ENCODE results near the gene ENO4.

Gene ENO4, protein sequence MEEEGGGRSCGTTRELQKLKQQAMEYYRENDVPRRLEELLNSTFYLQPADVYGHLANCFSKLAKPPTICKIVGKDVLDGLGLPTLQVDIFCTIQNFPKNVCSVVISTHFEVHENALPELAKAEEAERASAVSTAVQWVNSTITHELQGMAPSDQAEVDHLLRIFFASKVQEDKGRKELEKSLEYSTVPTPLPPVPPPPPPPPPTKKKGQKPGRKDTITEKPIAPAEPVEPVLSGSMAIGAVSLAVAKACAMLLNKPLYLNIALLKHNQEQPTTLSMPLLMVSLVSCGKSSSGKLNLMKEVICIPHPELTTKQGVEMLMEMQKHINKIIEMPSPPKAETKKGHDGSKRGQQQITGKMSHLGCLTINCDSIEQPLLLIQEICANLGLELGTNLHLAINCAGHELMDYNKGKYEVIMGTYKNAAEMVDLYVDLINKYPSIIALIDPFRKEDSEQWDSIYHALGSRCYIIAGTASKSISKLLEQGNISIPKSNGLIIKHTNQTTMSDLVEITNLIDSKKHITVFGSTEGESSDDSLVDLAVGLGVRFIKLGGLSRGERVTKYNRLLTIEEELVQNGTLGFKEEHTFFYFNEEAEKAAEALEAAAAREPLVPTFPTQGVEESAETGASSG

GRCh38 chr10:116849248-116850057, at the start of gene ENO4:
Gene ENO4, plus strand, starts transcription at chr10:116849499. Its CDS starts 68 bp downstream, at chr10:116849567.
- DNase-seq: peak; percentile 44 to 80

DNA sequence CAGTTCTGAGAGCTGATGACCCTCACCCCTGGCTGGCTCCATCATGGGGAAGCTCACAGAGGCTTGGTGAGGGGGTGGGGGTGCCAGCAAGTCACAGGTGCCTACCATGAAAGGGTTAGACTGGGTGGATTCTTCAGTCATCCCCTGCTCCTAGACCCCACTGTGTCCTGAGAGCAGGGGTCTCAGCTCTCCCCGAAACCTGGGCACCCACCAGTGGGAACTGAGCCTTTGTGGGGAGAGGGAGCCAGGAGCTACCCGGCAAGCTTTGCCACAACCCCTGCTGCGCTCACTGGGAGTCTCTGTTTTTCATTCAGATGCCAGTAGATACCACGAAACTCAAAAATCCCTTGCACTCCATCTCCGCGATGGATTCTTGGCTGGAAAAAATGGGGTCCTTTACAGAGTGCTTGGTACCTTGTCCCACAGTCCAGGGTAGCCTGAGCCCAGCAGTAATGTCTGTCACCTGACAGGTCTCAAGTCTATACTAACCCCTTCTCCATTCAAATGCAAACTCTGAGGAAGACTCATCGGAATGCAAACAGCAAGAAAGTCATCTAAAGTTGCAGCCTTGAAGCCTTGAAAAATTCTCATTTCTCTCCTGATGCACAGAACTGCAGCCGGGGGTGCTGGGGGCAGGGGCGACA, 48.9 kb upstream of the ENO4 start:
- DNase-seq: no peak

DNA sequence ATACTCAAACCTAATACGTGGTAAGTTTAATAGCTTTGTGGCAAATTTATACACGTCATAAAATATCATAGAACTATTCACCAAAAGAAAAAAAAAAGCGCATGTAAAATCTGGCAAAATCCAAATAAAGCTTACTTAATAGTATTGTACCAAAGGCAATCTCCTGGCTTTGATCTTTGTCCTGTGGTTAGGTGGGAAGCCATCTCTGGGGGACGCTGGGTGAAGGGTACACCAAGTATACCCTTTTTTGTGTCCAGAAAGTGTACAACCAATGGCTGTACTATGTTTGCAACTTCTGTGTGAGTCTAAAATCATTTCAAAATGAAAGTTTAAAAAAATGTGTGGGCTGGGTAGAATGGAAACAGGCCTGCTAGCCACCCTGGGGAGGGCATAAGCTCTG, 47.6 kb upstream of the ENO4 start:
- DNase-seq: no peak

DNA sequence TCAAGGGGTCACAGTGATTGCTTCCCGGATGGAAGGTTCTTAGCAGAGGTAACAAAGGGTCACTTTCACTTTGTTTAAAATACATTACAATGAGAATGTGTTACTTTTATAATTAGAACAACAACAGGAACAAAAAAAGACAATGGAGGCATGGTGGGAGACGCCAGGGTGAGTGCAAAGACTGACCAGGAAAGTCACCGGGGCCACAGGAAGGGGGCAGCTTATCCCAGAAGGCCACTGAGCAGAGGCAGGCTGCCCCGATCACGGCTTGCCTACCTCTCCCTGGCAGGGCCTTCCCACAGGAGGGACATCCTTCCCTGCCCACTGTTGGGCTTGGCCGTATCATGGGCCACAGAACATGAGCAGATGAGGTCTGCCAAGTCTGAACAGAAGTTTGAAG, 46.8 kb upstream of the ENO4 start:
- DNase-seq: no peak

DNA sequence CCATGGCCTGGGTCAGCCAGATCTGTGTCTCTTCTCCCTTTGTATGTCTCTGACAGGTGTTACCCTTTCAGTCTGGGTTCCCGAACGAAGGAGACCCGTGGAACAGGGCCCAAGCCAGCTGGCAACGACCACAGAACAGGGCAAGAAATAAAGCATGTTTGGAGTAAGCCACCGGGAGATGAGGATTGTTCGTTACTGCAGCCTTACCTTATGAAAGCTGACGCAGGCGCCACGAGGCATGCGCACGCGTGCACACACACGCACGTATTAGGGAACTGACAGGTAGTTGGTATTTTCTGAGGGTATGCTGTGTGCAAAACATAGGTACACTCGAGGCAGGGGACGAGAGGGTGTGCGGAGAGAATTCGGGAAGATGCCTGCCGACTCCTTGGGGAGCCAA, 46.4 kb upstream of the ENO4 start:
- no peak for DNase-seq

DNA sequence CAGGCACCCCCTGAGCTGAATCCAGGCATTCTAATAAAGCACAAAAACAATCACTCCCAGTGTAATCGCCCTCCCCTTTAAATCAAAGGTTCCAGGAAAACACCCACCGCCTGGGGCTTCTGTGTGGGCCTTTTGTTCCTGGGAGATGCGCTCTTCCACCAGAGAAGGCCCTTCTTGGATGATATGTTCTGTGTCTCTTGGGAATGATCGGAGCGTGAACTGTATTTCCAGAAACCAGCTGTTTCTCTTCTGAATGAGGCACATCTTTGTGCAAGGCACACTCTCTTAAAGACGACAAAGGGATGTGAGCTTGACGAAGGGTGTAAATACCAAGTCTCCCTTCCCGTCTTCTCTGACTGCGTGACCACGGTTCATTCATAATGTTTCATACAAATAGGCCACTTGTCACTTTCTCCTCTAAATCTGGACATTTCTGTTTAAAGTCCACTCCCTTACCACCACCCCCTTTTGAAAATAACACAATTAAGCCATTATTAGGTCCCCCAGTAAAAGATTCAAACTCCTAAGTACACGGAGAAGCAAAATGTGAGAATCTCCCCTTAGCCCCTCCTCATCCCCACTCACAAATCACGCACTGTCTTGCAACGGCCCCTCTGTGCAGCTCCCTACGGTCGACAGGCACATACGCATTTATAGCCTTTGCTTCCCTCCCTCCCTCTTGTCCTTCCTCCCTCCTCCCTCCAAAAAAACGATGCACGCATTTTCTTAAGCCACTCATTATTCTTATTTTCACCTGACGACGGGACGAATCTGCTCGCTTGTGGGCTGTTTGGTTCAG, 45.6 kb upstream of the ENO4 start:
- DNase-seq: no peak

- no peak for DNase-seq
Measured at GRCh38 chr10:116808706-116809105, 40.6 kb upstream of the ENO4 start.

- DNase-seq: peak; percentile 28 to 65
Measured at GRCh38 chr10:116809483-116810119, 39.7 kb upstream of the ENO4 start.

DNA sequence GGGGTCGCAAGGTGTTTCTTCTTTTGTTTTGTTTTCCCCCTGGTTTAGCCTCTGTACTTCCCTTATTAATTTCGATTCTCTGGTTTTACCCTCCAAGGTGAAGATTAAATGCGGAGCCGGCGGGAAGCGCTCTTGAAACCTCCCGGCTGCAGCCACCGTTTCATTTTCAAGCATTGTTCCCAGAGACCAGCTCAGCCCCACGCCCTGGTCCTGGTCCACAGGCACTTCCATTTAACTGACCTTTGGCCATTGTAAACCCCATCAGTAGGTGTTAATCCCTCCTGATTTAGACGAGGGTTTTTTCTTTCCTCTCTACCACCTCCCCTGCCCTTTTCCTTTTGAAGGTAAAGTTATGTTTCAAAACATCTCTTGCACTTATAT, 39.2 kb upstream of the ENO4 start:
- no peak for DNase-seq

- DNase-seq: no peak
Measured at GRCh38 chr10:116810895-116811294, 38.4 kb upstream of the ENO4 start.

DNA sequence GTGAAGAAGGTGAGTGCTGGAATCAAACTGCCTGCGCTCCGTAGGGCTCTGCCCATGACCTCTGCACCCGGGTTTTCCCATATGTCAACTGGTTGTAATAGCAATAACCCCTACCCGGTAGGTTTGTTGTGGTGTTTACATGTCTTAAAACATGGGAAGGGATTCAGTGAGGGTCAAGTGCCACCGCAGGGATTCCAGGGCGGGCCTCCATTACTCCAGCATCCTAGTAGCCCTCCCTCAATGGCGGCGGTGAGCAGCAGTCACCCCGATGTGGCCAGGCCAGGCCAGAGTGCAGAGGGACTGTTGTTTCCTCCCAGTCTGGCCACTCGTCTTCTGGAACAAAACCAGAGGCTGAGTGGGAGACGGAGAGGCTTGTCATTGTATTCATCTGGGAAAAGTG, 37.6 kb upstream of the ENO4 start:
- no peak for DNase-seq

GRCh38 chr10:116815641-116816415, 33.5 kb upstream of the ENO4 start:
- DNase-seq: no peak

- DNase-seq: no peak
Measured at GRCh38 chr10:116817178-116817577, 32.1 kb upstream of the ENO4 start.

- DNase-seq: no peak
Measured at GRCh38 chr10:116817780-116818343, 31.4 kb upstream of the ENO4 start.

DNA sequence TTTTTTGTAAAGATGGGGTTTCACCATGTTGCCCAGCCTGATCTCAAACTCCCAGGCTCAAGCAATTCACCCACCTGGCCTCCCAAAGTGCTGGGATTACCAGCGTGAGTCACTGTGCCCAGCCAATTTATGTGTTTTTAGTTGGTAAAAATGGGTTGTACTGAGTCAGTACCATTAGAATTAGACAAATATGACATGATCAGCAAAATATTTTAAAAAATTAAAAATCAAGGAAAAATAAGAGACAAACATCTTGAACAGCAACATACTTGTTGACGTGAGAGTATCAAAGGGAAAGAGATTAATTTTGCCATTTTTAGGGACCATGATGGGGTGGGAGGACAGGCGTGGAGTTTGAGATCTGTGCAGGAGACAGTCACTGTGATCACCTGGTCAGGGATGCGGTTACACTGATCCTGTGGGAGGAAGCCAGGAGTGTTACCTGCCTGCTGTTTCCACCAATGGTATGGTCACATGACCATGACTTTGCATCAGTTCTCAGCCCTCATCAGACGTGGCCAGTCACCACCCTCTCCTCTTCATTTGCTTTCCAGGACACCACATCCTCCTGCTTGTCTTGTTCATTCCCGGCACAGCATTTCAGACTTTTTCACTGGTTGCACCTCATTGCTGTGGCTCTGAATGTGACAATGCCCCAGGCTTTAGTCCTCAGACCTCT, 29.2 kb upstream of the ENO4 start:
- DNase-seq: no peak

- DNase-seq: no peak
Measured at GRCh38 chr10:116825901-116826300, 23.4 kb upstream of the ENO4 start.

- peak in 1 of 2 experiments; percentile 43 for DNase-seq
Measured at GRCh38 chr10:116826803-116827202, 22.5 kb upstream of the ENO4 start.

GRCh38 chr10:116827214-116827671, 22.1 kb upstream of the ENO4 start:
- DNase-seq: no peak

- no peak for DNase-seq
Measured at GRCh38 chr10:116828116-116828515, 21.2 kb upstream of the ENO4 start.

DNA sequence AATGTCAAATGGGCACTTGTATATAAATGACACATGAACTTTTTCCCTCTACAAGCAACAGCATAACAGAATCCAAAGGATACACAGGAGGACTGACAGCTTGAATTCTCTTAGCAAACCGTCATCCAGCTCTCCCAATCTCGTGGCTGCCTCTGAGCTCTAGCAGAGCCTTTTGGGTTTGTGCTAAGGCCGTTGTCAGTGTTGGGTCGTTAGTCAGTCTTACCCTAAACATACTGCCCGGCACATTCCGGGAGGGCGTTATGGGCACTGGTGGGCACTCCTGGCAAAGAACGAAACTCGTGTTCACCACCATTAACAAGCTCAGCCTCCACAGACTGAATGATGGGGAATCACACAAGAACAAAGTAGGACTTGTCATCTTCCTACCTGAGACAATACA, 19.6 kb upstream of the ENO4 start:
- no peak for DNase-seq
